ENCODE measurements around the gene ZDHHC7.
"Not testable (repeated sequence)": the region's sequence is repeated elsewhere in the genome, so short reads cannot be mapped to it uniquely, and the experiment has no call there.

The ZDHHC7 gene

GRCh38 chr16:84938616-84939015 lies 72.7 kb downstream of the ZDHHC7 start:
- DNase-seq (ENCODE audit: low read depth), result not testable (repeated sequence)

DNA sequence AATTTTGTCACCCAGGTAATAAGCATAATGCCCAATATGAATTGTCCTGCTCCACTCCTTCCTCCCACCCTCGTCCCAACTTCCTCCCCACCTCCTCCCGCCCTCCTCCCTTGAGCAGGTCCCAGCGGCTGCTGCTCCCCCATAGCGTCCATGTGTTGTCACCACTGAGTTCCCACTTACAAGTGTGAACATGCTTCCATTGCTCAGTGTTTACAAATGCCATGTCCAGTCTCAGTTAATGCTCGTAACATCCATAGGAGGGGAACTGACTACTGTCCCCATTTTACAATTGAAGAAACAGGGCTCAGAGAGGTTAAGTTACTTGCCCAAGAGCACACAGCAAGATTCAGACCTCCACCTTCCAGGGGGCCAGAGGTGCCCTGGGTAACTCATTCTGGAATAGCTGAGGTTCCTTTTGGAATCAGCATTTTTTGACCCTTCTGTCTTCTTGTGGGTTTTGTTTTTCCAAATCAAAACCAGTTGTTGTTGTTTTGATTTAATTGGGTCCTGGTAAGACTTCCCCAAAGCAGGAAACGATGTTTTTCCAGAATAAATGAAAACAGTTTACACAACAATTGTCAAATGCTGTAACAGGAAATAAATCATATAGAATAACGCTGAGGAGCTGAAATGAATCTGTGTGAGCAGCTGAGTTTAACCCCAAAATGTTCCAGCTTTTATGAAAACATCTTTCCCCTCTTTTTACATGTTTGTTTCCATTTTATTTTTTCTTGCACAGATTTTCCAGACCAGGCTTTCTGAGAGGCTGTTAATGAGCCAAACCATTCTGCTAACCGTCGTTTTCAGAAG lies 73.9 kb downstream of the ZDHHC7 start:
- no peak for DNase-seq (ENCODE audit: low read depth)

GRCh38 chr16:84933774-84934631 lies 77.3 kb downstream of the ZDHHC7 start:
- DNase-seq (ENCODE audit: low read depth), result no peak

DNA sequence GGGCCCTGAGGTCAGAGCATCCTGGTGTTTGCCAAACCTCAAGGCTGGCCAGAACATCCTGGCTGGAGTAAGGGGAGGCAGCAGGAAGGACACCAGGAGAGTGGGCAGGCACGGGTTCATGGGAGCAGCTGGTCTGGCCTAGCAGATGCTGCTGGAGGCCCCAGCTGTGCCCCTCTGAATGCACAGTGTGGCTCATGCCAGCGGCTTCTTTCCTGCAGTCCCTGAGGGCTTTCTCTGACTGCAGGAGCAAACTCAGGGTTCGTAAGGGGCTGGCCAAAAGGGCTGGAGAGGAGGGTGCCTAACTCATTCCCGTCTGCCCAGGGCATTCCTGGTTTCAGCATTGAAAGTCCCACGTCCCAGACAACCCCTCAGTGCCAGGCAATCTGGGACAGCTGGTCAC lies 78.7 kb downstream of the ZDHHC7 start:
- no peak for DNase-seq (ENCODE audit: low read depth)

GRCh38 chr16:84931506-84931905 lies 79.8 kb downstream of the ZDHHC7 start:
- DNase-seq (ENCODE audit: low read depth), result no peak

- DNase-seq (ENCODE audit: low read depth), result no peak
Observed at GRCh38 chr16:84931107-84931494, 80.2 kb downstream of the ZDHHC7 start.

DNA sequence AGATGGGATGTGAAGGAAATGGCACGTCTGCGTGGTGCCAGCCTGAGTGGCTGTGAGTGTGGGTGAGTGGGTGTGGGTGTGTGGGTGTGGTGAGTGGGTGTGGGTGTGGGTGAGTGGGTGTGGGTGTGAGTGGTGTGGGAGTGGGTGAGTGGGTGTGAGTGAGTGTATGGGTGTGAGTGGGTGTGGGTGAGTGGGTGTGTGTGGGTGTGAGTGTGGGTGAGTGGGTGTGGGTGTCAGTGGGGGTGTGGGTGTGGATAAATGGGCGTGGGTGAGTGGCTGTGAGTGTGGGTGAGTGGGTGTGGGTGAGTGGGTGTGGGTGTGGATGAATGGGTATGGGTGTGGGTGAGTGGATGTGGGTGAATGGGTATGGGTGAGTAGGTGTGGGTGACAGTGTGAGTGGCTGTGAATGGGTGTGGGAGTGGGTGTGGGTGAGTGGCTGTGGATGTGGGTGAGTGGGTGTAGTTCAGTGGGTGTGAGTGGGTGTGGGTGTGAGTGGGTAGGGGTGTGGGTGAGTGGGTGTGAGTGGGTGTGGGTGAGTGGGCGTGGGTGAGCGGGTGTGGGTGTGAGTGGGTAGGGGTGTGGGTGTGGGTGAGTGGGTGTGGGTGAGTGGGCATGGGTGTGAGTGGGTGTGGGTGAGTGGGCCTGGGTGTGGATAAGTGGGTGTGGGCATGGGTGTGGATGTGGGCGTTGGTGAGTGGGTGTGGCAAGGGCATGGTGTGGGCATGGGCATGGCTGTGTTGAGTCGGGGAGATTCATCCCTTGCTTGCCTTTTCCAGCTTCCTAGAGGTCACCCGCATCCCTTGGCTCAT lies 80.8 kb downstream of the ZDHHC7 start:
- DNase-seq (ENCODE audit: low read depth), result no peak

- no peak for DNase-seq (ENCODE audit: low read depth)
Observed at GRCh38 chr16:84929421-84930297, 81.7 kb downstream of the ZDHHC7 start.

- no peak for DNase-seq (ENCODE audit: low read depth)
Observed at GRCh38 chr16:84928679-84929420, 82.5 kb downstream of the ZDHHC7 start.

- DNase-seq (ENCODE audit: low read depth), result no peak
Observed at GRCh38 chr16:84927621-84928591, 83.4 kb downstream of the ZDHHC7 start.

DNA sequence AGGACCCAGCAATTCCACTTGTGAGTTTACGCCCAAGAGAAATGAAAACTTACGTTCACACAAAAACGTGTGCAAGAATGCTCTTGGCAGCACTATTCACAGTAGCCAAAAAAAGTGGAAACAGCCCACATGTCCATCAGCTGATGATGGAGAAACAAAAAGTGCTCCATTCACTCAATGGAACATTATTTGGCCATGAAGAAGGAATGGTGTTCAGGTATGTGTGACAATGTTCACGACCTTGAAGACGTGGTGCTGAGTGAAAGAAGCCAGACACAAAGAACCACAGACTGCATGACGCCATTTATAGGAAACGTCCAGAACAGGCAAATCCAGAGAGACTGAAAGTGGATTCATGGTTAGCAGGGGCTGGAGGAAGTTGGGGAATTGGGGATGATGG lies 84.9 kb downstream of the ZDHHC7 start:
- no peak for DNase-seq (ENCODE audit: low read depth)

DNA sequence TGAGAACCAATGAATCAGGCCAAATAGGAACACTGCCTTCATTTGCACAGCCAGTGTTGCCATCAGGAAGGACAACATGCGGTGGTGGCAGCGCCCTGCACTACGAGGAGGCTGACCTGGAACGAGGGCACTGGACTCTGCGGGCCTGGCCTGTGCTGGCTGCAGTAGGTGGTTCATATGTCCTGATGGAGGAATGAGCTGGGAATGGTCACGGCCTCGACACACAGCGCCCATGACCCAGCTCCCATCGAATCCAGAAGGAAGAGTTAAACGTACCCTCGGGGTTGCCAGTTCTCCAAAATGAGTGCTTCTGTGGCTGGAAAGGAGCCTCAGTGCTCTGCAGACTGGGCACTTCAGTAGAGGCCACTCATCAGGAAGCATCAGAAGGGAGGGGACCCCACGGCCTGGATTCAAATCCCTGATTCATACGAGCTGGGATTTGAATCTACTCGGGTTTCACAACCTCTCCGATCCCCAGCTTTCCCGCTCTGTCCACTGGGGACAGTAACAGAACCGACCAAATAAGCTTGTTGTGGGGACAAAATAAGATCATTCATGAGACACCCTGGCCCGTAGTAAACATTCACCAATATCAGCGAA lies 85.5 kb downstream of the ZDHHC7 start:
- no peak for DNase-seq (ENCODE audit: low read depth)

GRCh38 chr16:84925092-84925772 lies 86.1 kb downstream of the ZDHHC7 start:
- no peak for DNase-seq (ENCODE audit: low read depth)

DNA sequence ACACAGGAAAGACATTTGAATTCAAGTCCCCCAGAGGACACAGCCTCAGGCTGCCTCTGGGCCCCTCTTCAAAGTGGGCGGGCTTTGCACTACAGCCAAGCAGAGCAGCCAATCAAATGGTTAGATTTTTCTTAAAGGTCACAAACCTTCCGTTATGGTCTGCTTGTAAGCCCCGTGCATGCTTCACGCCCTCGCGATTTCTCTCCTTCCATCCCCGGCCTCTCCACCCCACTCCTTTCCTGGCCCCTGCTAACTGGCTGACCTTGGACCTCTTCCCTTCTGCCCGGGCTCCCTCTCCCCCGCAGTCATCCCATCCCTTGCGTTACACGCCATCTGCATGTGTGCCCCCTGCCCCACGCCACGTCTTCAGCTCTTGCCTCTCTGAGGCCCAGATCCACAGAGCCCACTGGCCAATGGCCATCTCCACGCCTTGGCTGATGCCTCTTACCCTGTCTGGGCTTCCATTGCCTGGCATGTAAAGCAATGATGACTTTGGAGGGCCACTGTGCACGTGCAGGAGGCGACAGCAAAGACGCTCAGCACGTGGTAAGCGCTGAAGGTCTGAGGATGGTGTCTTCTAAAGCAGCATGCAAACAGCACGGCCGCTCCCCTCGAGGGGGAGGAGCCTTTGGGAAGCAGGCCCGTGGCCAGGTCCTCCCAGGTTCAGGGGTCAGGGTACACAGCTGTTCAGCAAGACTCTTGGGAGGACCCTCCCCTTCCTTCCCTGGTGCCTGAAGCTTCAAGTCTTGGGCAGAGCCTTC lies 86.8 kb downstream of the ZDHHC7 start:
- DNase-seq (ENCODE audit: low read depth), result no peak

Measured in GM04503 (cell line).